Activated T-helper 2 cell treated with anti-CD3 and anti-CD28 coated beads, Interferon-gamma antibody, Interleukin-2, Interleukin-4, amounts not matched to agents 10 μg/mL and 5 μg/mL and 100 μg/mL, durations not matched to agents 14 hours and 24 hours and 36 hours (primary cell): Measurements from ENCODE around the gene CDK1. TPM values are rescaled to one million over a fixed set of nuclear protein-coding genes. Genes with fewer than 3 reads are reported as not detected.
A peak's percentile ranks its signal among the peaks of the same experiment; 100 is the strongest.

ENCODE experiments used
- DNase-seq: peaks from one replicate; pipeline ENCODE4 v3.0.0; 2021; ENCODE audit warnings: low spot score
- H3K27ac Mint-ChIP-seq: one replicate; pipeline ENCODE4 v1.8.0; 2021; ENCODE audit warnings: mixed read lengths
- H3K27me3 Mint-ChIP-seq: one replicate; pipeline ENCODE4 v1.8.0; 2021; ENCODE audit warnings: low read depth, mixed read lengths
- H3K36me3 Mint-ChIP-seq: one replicate; pipeline ENCODE4 v1.8.0; 2021; ENCODE audit warnings: low read depth, mixed read lengths
- H3K4me1 Mint-ChIP-seq: one replicate; pipeline ENCODE4 v1.8.0; 2021; ENCODE audit warnings: low read depth, mixed read lengths
- H3K4me3 Mint-ChIP-seq: one replicate; pipeline ENCODE4 v1.8.0; 2021; ENCODE audit warnings: low read depth, mild to moderate bottlenecking, moderate library complexity, mixed read lengths
- H3K9me3 Mint-ChIP-seq: one replicate; pipeline ENCODE4 v1.8.0; 2021; ENCODE audit warnings: mixed read lengths
- intact Hi-C: fragments of 100-400 bp; cut with micrococcal nuclease; formaldehyde crosslinking; loops from one replicate; pipeline ENCODE4 v1.15.1; 2023
- total RNA-seq: library from RNA; stranded (reverse); gene quantifications from 2 replicates; pipeline ENCODE4 v1.2.3, GENCODE V29; 2022

The CDK1 gene
- total RNA-seq, 1 donor from 2014 or later = 91.4 TPM

DNA sequence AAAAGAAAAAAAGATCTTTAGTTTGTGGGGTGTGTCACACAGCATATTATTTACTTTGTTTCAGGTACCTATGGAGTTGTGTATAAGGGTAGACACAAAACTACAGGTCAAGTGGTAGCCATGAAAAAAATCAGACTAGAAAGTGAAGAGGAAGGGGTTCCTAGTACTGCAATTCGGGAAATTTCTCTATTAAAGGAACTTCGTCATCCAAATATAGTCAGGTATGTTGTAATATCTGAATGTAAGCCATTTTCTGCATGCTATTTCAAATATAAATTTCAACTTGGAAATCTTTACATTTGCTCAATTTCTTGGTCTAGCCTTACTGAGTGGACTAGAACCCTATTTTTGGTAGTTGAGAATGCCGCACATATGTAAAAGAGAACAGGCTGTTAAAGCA, 6.4 kb downstream of the CDK1 start:
- Mint-ChIP-seq H3K27ac (peak overlapping the region; percentile 62), H3K4me1 (peaks cover 78% of the 10 kb centered on the region), H3K9me3 (no peaks in the 10 kb centered on the region), H3K4me3 (no peak overlapping the region), H3K27me3 (no peaks in the 10 kb centered on the region), H3K36me3 (peaks cover 82% of the 10 kb centered on the region)
- intact Hi-C loops = no loop called here
- DNase-seq = no peak

DNA sequence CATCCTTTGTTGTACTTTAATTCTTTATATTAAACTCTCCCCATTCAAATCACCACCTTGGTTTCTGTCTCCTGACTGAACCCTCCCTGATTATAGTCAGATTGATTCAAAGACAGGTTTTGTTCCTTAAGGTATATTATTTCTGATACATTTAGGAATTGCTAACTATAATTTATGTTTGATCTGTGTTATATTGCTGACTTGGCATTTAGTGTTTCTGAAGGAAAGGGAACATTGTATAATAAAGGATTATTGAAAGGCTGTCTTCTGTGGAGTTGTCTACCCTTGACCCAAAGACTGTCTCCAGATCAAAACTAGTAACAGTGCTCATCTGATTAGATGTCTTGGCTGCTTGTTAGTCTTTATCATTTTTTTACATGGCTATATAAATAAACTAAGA, 10.3 kb downstream of the CDK1 start:
- H3K9me3 Mint-ChIP-seq = no peaks in the 10 kb centered on the region
- no peaks in the 10 kb centered on the region for H3K27me3 Mint-ChIP-seq
- peaks cover 94% of the 10 kb centered on the region for H3K36me3 Mint-ChIP-seq
- H3K27ac Mint-ChIP-seq = peak overlapping the region; percentile 65
- DNase-seq = no peak
- H3K4me3 Mint-ChIP-seq = no peak overlapping the region
- peaks cover 72% of the 10 kb centered on the region for H3K4me1 Mint-ChIP-seq
- intact Hi-C loops = no loop called here

GRCh38 chr10:60789340-60789739, 11.1 kb downstream of the CDK1 start:
- Mint-ChIP-seq H3K27me3 (no peaks in the 10 kb centered on the region), H3K4me1 (peaks cover 65% of the 10 kb centered on the region), H3K4me3 (no peak overlapping the region), H3K27ac (peak overlapping the region; percentile 9), H3K9me3 (no peaks in the 10 kb centered on the region), H3K36me3 (peaks cover 91% of the 10 kb centered on the region)
- no peak for DNase-seq
- intact Hi-C loops = no loop called here

DNA sequence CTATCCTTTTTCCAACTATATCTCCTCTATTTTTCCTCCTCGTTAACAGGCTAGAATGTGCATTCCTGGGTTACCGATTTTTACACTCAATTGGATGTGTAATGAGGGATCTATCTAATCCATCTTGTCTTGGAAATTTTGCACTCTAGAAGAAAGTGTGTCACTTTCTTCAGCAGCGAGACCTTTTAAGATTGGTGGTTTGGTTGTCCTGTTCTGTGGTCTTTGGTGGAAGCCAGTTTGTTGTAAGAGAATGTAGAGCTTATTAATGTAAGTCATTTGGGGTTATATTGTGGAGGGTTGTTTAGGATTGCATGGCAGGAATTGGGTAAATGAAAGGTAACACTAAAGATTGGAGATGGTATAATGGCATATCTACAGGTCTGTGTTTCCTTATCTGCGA, 16.7 kb downstream of the CDK1 start:
- Mint-ChIP-seq H3K4me1 (peaks cover 24% of the 10 kb centered on the region), H3K9me3 (no peaks in the 10 kb centered on the region), H3K27ac (no peak overlapping the region), H3K4me3 (no peak overlapping the region), H3K36me3 (peaks cover 83% of the 10 kb centered on the region), H3K27me3 (no peaks in the 10 kb centered on the region)
- no peak for DNase-seq
- intact Hi-C loops = no loop called here

GRCh38 chr10:60795465-60796202, 17.4 kb downstream of the CDK1 start:
- DNase-seq = no peak
- Mint-ChIP-seq H3K4me1 (peaks cover 18% of the 10 kb centered on the region), H3K27ac (no peak overlapping the region), H3K27me3 (no peaks in the 10 kb centered on the region), H3K36me3 (peaks cover 78% of the 10 kb centered on the region), H3K9me3 (no peaks in the 10 kb centered on the region), H3K4me3 (no peak overlapping the region)
- intact Hi-C loops = no loop called here

DNA sequence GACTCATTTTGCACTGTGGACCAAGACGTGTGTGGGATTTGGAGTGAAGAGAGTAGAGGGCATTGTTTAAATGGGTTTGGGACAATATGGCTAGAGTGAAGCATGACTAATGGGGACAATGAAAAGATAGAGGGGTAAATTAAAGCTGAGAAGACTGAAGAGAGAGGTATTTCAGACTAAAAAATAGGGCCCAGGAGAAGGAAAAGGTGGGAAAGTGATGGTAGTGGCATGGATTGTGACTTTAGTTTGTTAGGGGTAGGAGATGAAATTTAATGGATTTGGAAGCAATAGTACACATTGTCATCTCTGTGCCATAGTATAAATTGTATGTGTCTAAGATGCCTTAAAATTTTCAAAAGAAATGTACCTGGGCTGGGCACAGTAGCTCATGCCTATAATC, 18.2 kb downstream of the CDK1 start:
- H3K9me3 Mint-ChIP-seq = no peaks in the 10 kb centered on the region
- no peak overlapping the region for H3K27ac Mint-ChIP-seq
- intact Hi-C loops = no loop called here
- H3K36me3 Mint-ChIP-seq = peaks cover 72% of the 10 kb centered on the region
- no peaks in the 10 kb centered on the region for H3K27me3 Mint-ChIP-seq
- DNase-seq = no peak
- H3K4me1 Mint-ChIP-seq = peaks cover 11% of the 10 kb centered on the region
- no peak overlapping the region for H3K4me3 Mint-ChIP-seq

- no peak for DNase-seq
- intact Hi-C loops = no loop called here
- H3K27ac Mint-ChIP-seq = no peak overlapping the region
- peaks cover 67% of the 10 kb centered on the region for H3K36me3 Mint-ChIP-seq
- H3K27me3 Mint-ChIP-seq = no peaks in the 10 kb centered on the region
- H3K4me1 Mint-ChIP-seq = peaks cover 11% of the 10 kb centered on the region
- no peaks in the 10 kb centered on the region for H3K9me3 Mint-ChIP-seq
- H3K4me3 Mint-ChIP-seq = no peak overlapping the region
Measured at GRCh38 chr10:60797200-60797599, 18.9 kb downstream of the CDK1 start.

- peaks cover 5% of the 10 kb centered on the region for H3K4me1 Mint-ChIP-seq
- H3K27me3 Mint-ChIP-seq = no peaks in the 10 kb centered on the region
- no peak for DNase-seq
- H3K9me3 Mint-ChIP-seq = no peaks in the 10 kb centered on the region
- intact Hi-C loops = no loop called here
- H3K4me3 Mint-ChIP-seq = no peak overlapping the region
- H3K36me3 Mint-ChIP-seq = peaks cover 58% of the 10 kb centered on the region
- H3K27ac Mint-ChIP-seq = no peak overlapping the region
Measured at GRCh38 chr10:60798031-60798430, 19.8 kb downstream of the CDK1 start.

DNA sequence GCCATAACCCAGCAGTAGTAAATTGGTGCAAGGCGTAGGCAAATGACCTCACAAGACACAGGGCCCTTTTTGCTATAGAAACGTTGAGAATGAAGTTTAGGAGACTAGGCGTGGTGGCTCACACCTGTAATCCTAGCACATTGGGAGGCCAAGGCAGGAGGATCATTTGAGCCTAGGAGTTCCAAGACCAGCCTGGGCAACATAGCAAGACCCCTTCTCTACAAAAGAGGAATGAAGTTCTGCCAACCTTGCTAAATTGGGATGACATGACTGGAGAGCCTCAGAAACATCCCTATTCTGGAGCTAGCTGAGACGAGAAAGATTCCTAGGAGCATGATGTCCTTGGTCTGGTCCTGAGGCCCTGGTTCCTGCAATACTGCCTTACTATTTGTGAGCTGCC, 20.6 kb downstream of the CDK1 start:
- DNase-seq = no peak
- H3K36me3 Mint-ChIP-seq = peaks cover 52% of the 10 kb centered on the region
- H3K9me3 Mint-ChIP-seq = no peaks in the 10 kb centered on the region
- peaks cover 5% of the 10 kb centered on the region for H3K4me1 Mint-ChIP-seq
- H3K27ac Mint-ChIP-seq = no peak overlapping the region
- no peaks in the 10 kb centered on the region for H3K27me3 Mint-ChIP-seq
- H3K4me3 Mint-ChIP-seq = no peak overlapping the region
- intact Hi-C loops = no loop called here

DNA sequence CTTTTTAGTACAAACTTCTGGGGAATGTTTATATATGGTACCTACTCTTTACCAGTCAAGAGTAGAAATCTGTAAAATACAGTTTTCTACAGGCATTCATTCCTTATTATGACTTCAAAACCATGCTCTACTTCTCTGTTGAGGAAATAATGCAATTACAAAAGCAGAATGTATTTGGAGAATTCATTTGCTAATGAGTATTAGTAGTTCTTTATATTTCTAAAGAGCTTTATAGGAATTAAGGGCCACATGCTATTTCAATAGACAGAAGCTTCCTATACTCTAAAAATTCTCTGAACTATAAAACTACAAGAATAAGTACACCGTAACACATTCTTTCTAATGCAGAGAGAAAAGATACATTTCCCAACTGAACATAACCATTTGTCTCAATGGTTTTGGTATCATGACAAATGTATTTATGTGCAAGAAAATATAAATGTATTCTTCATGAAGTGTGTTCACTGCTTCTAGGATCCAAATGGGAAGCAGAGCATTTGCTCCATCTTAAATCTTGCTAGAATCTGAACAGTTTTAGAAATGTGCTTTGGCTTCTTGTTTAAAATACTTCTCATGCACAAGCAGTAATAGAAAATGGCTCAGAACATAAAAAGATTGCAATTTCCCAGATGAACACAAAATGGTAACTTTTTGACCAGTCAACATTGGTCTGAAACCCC, 21.8 kb downstream of the CDK1 start:
- intact Hi-C loops = no loop called here
- Mint-ChIP-seq H3K27ac (no peak overlapping the region), H3K36me3 (peaks cover 47% of the 10 kb centered on the region), H3K4me1 (no peaks in the 10 kb centered on the region), H3K9me3 (no peaks in the 10 kb centered on the region), H3K4me3 (no peak overlapping the region), H3K27me3 (no peaks in the 10 kb centered on the region)
- no peak for DNase-seq

- Mint-ChIP-seq H3K4me3 (no peak overlapping the region), H3K27ac (no peak overlapping the region), H3K4me1 (no peaks in the 10 kb centered on the region), H3K27me3 (no peaks in the 10 kb centered on the region), H3K9me3 (no peaks in the 10 kb centered on the region), H3K36me3 (peaks cover 41% of the 10 kb centered on the region)
- intact Hi-C loops = no loop called here
- no peak for DNase-seq
Measured at GRCh38 chr10:60800918-60801317, 22.6 kb downstream of the CDK1 start.

- Mint-ChIP-seq H3K4me1 (no peaks in the 10 kb centered on the region), H3K36me3 (peaks cover 36% of the 10 kb centered on the region), H3K9me3 (no peaks in the 10 kb centered on the region), H3K27me3 (no peaks in the 10 kb centered on the region), H3K27ac (no peak overlapping the region), H3K4me3 (no peak overlapping the region)
- DNase-seq = no peak
- intact Hi-C loops = no loop called here
Measured at GRCh38 chr10:60801522-60801921, 23.2 kb downstream of the CDK1 start.

DNA sequence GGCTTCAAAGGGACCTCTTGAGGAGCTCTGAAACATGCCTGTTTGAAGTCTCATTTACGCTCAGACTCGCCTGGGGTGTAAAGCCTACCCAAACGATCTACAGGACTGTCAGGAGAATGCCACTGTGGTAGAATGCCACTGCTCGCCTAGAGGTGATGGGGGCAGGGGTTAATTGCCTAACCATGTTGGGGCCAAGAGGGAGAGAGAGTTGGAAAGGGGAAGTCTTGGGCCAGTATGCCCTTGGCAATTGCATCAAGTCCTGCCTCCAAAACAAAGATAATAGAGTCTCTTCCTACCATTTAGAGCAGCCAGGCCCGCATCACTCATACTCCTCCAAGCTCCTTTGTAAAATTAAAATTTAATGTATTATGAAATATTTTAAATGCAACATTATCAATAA, 25.2 kb downstream of the CDK1 start:
- Mint-ChIP-seq H3K4me1 (no peaks in the 10 kb centered on the region), H3K4me3 (no peak overlapping the region), H3K9me3 (no peaks in the 10 kb centered on the region), H3K27ac (no peak overlapping the region), H3K27me3 (no peaks in the 10 kb centered on the region), H3K36me3 (peaks cover 20% of the 10 kb centered on the region)
- intact Hi-C loops = no loop called here
- DNase-seq = no peak
